Ovary (tissue), 9 donors: ENCODE measurements around the gene EIF6. TPM values are rescaled to one million over a fixed set of nuclear protein-coding genes. Genes with fewer than 3 reads are reported as not detected.

Experiments
- DNase-seq, 5 donors: peaks; one replicate each; pipeline ENCODE4 v3.0.0-alpha.2; 2019 to 2020
- H3K27ac ChIP-seq, 2 donors: fragments of 200-600 bp; one replicate each; pipeline versions ENCODE4 v1.5.1 to v1.8.0; 2019 to 2022
- H3K27me3 ChIP-seq: fragments of 200-600 bp; one replicate; pipeline ENCODE4 v1.8.0; 2022
- H3K36me3 ChIP-seq: fragments of 200-600 bp; sonication (generic); one replicate; pipeline ENCODE4 v1.5.1; 2019
- H3K4me1 ChIP-seq: one replicate; pipeline ENCODE4 v1.8.1; 2013; ENCODE audit warnings: mild to moderate bottlenecking, moderate library complexity; ENCODE audit not compliant: insufficient read depth
- H3K4me3 ChIP-seq: fragments of 200-600 bp; sonication (generic); one replicate; pipeline ENCODE4 v1.5.1; 2017
- H3K9me3 ChIP-seq, 2 donors: fragments of 200-600 bp in 1 of 2; sonication (generic) in 1 of 2; one replicate each; pipeline versions ENCODE4 v1.5.1 to v1.8.1; 2013 to 2019; ENCODE audit warnings: mild to moderate bottlenecking in 1 of 2, moderate library complexity in 1 of 2
- EP300 ChIP-seq: sonication (generic); formaldehyde crosslinking; IDR thresholded peaks from one replicate; pipeline ENCODE4 v1.6.1; 2017; ENCODE audit warnings: antibody characterized with exemption
- POLR2A ChIP-seq: fragments of 450-650 bp; IDR thresholded peaks from one replicate; pipeline ENCODE4 v1.6.1; 2017; ENCODE audit warnings: antibody characterized with exemption, mild to moderate bottlenecking, moderate library complexity
- WGBS, 3 donors: extraction: QIAGEN DNeasy Blood & Tissue Kit in 1 of 3; methylation state at CpG; one replicate each; pipeline versions ENCODE4 v1.1.5 to v1.1.7; 2013 to 2017; 5-methylcytosine and 5-hydroxymethylcytosine counted together
- intact Hi-C, 4 donors: fragments of 100-400 bp; cut with DNase I; formaldehyde crosslinking; loops; one replicate each; pipeline versions ENCODE4 v1.11.0 to v1.15.1; 2022 to 2023
- polyA plus RNA-seq, 2 donors: library from polyadenylated mRNA; stranded (reverse); fragments of 200-250 nt in 1 of 2; fragments of 350-450 nt in 1 of 2; fragmentation: Illumina TruSeq in 1 of 2; extraction: RNeasy Lipid Tissue Mini Kit (QIAGEN cat#74804) in 1 of 2; gene quantifications; one replicate each; pipeline ENCODE4 v1.2.3, GENCODE V29; 2013 to 2014
- total RNA-seq, 7 donors: library from RNA; depleted of rRNA in 2 of 7; stranded (reverse); fragments of >200 nt in 2 of 7; fragmentation: NEBNext Ultra II Directional in 3 of 7; extraction: Animal tissue kit (Norgen Biotek cat#: 25700) in 3 of 7; gene quantifications; one replicate each; pipeline versions ENCODE4 v1.1.0 to v1.2.4, GENCODE V29; 2016 to 2023
- TF ChIP-seq, protein P1 (sequence below), 3 donors: fragments of 450-650 bp in 2 of 3; fragments of 200-600 bp in 1 of 3; IDR thresholded peaks; one replicate each; pipeline versions ENCODE4 v1.5.1 to v1.8.0; 2016 to 2022; ENCODE audit warnings: antibody characterized with exemption in 3 of 3, mild to moderate bottlenecking in 1 of 3
- donor health status: DM: no; HTN: no; CAD: no; lungs with moderate emphysema.
- donor health status: DM: no; HTN: no; CAD: no.
- donor health status: Bipolar disorder and iron deficiency.
- donor health status: DM: yes; HTN: yes; CAD: no.
- donor health status: DM: no; HTN: no; CAD: no.
- donor health status: DM: yes; HTN: yes; CAD: no.

EIF6 gene
- total and polyA plus RNA-seq, 9 donors, result 36.6 to 93.1 (median 69.8) TPM

- TF ChIP-seq EP300 (no peak), POLR2A (no peak)
- TF ChIP-seq, protein P1, sequence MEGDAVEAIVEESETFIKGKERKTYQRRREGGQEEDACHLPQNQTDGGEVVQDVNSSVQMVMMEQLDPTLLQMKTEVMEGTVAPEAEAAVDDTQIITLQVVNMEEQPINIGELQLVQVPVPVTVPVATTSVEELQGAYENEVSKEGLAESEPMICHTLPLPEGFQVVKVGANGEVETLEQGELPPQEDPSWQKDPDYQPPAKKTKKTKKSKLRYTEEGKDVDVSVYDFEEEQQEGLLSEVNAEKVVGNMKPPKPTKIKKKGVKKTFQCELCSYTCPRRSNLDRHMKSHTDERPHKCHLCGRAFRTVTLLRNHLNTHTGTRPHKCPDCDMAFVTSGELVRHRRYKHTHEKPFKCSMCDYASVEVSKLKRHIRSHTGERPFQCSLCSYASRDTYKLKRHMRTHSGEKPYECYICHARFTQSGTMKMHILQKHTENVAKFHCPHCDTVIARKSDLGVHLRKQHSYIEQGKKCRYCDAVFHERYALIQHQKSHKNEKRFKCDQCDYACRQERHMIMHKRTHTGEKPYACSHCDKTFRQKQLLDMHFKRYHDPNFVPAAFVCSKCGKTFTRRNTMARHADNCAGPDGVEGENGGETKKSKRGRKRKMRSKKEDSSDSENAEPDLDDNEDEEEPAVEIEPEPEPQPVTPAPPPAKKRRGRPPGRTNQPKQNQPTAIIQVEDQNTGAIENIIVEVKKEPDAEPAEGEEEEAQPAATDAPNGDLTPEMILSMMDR (IDR thresholded peaks at IDR 0.05), result no peak
- H3K9me3 ChIP-seq, result no peaks in the 10 kb centered on the region
- WGBS, 3 donors, result 80 to 83% (median 83%) methylated on average over 5 of the region's 5 CpGs
- H3K27me3 ChIP-seq, result no peaks in the 10 kb centered on the region
- peaks cover 14% of the 10 kb centered on the region for H3K4me1 ChIP-seq
- no peaks in the 10 kb centered on the region for H3K36me3 ChIP-seq
- peak overlapping the region; percentile 7 to 99 for H3K27ac ChIP-seq
- no peak overlapping the region for H3K4me3 ChIP-seq
- no peak for DNase-seq
- intact Hi-C loops, result no loop called here
These were observed 5.5 kb downstream of the EIF6 start for GRCh38 chr20:35279040-35279439.

GRCh38 chr20:35277531-35278395 is 6.8 kb downstream of the EIF6 start, which contains the start of gene MMP24OS:
TSS of gene MMP24OS (minus strand) at chr20:35278122. CDS start at chr20:35277929, 193 bp downstream.
- WGBS, 3 donors, result 0 to 1% (median 0%) methylated on average over 36 to 76 of the region's 76 CpGs
- TF ChIP-seq EP300, result no peak
- TF ChIP-seq, protein P1 (IDR thresholded peaks at IDR 0.05), result peak in 1 of 3 donors; percentile 3
- TF ChIP-seq POLR2A, result peak; percentile 91
- Histone ChIP-seq H3K27me3 (no peaks in the 10 kb centered on the region), H3K27ac (peak within 1 kb of the TSS; percentile 42 to 99), H3K9me3 (no peaks in the 10 kb centered on the region), H3K36me3 (no peaks in the 10 kb centered on the region), H3K4me1 (peaks cover 10% of the 10 kb centered on the region), H3K4me3 (peak within 1 kb of the TSS; percentile 82)
- intact Hi-C loops, result no loop called here
- peak; percentile 85 to 93 (median 88) for DNase-seq

DNA sequence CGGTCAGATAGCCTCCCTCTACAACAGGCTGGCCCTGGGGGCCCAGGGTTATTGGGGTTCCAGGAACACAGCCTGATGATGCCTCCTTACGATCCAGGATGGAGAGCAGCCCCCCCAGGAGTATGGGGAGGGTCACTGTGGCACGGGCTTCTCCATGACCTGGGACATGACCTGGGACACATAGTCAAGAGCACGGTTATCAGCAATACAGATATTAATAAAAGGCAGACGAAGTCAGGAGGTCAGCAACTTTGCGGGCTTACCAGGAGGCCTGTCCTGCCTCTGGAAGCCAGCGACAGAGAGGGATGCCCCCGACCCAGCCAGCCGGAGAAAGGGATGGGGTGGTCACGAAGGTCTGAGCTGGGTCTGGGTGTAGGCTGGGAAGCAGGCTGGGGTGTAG is 7.4 kb downstream of the EIF6 start:
- H3K36me3 ChIP-seq, result no peaks in the 10 kb centered on the region
- peak overlapping the region; percentile 42 to 99 for H3K27ac ChIP-seq
- H3K4me3 ChIP-seq, result peak overlapping the region; percentile 82
- no peak for DNase-seq
- peaks cover 10% of the 10 kb centered on the region for H3K4me1 ChIP-seq
- H3K9me3 ChIP-seq, result no peaks in the 10 kb centered on the region
- 7 to 10% (median 7%) methylated on average over 10 of the region's 10 CpGs for WGBS, 3 donors
- no peaks in the 10 kb centered on the region for H3K27me3 ChIP-seq
- intact Hi-C loops, result no loop called here
- TF ChIP-seq POLR2A, result no peak
- TF ChIP-seq, protein P1 (IDR thresholded peaks at IDR 0.05), result no peak
- TF ChIP-seq EP300, result no peak

GRCh38 chr20:35276408-35276807 is 8.2 kb downstream of the EIF6 start:
- intact Hi-C loops, result no loop called here
- Histone ChIP-seq H3K27me3 (no peaks in the 10 kb centered on the region), H3K36me3 (no peaks in the 10 kb centered on the region), H3K4me1 (peaks cover 10% of the 10 kb centered on the region), H3K4me3 (no peak overlapping the region), H3K27ac (no peak overlapping the region), H3K9me3 (no peaks in the 10 kb centered on the region)
- TF ChIP-seq POLR2A (no peak), EP300 (no peak)
- TF ChIP-seq, protein P1 (IDR thresholded peaks at IDR 0.05), result no peak
- no peak for DNase-seq
- WGBS, 3 donors, result 80 to 91% (median 83%) methylated on average over 6 of the region's 6 CpGs
